KMS-11 (cell line): ENCODE results near the gene SRSF4.

Experiments
- H2AFZ ChIP-seq: fragments of 200-600 bp; sonication (generic); 2 replicates; pipeline ENCODE4 v1.6.1; 2016; ENCODE audit warnings: antibody characterized with exemption, mixed run types, low read depth
- H3K27ac ChIP-seq: fragments of 200-600 bp; sonication (generic); 2 replicates; pipeline ENCODE4 v1.6.1; 2016; ENCODE audit warnings: mild to moderate bottlenecking, mixed run types
- H3K27me3 ChIP-seq: fragments of 200-600 bp; sonication (generic); 2 replicates; pipeline ENCODE4 v1.6.1; 2017; ENCODE audit warnings: mild to moderate bottlenecking, low read depth, mixed run types, moderate library complexity; ENCODE audit not compliant: insufficient read depth
- H3K36me3 ChIP-seq: fragments of 200-600 bp; sonication (generic); 2 replicates; pipeline ENCODE4 v1.6.1; 2017; ENCODE audit warnings: mild to moderate bottlenecking, mixed run types; ENCODE audit not compliant: insufficient read depth
- H3K4me1 ChIP-seq: fragments of 200-600 bp; sonication (generic); 2 replicates; pipeline ENCODE4 v1.6.1; 2016; ENCODE audit warnings: mild to moderate bottlenecking, low read depth, mixed run types; ENCODE audit not compliant: poor library complexity, severe bottlenecking
- H3K4me2 ChIP-seq: fragments of 200-600 bp; sonication (generic); 2 replicates; pipeline ENCODE4 v1.7.0; 2016; ENCODE audit warnings: mild to moderate bottlenecking, mixed run types
- H3K4me3 ChIP-seq: fragments of 200-600 bp; sonication (generic); IDR thresholded peaks from 2 replicates; pipeline ENCODE4 v1.6.1; 2017; ENCODE audit warnings: low read depth, low read length, mixed read lengths; ENCODE audit not compliant: insufficient read depth
- H3K79me2 ChIP-seq: fragments of 200-600 bp; sonication (generic); 2 replicates; pipeline ENCODE4 v1.6.1; 2016; ENCODE audit warnings: low read depth, mixed run types; ENCODE audit not compliant: insufficient read depth
- H3K9ac ChIP-seq: fragments of 200-600 bp; sonication (generic); 2 replicates; pipeline ENCODE4 v1.6.1; 2016; ENCODE audit warnings: mild to moderate bottlenecking, mixed run types
- H4K20me1 ChIP-seq: fragments of 200-600 bp; sonication (generic); 2 replicates; pipeline ENCODE4 v1.6.1; 2016; ENCODE audit warnings: mild to moderate bottlenecking, mixed run types; ENCODE audit not compliant: insufficient read depth
- TF ChIP-seq, protein P1 (sequence below): fragments of 200-600 bp; sonication (generic); conservative IDR thresholded peaks from 2 replicates; pipeline ENCODE4 v1.6.1; 2017; ENCODE audit warnings: low read depth, mild to moderate bottlenecking, antibody characterized with exemption, low read length, moderate library complexity, mixed read lengths

The SRSF4 gene

DNA sequence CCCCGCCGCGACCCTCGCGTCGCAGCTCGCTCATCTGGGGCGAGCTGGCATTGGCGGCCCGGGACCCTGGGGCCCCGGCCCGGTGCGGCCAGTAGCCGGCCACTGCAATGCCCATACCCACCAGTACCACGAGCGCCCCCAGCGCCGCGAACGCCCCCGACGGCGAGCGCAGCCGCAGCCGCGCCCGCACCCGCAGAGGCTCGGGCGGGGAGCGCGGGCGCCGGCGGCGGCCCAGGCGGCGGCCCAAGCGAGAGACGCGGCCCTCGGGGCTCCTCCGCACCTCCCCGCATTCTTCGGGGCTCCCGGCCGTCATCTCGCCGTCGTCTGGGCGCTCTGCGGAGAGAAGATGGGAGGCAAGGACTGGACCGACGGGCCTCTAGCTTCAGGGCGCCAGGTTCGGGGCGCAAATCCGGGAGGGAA is 60.2 kb downstream of the SRSF4 start:
- Histone ChIP-seq H3K27ac (no peak overlapping the region), H3K36me3 (peaks cover 3% of the 10 kb centered on the region; the same call in 1 of the 2 replicates), H2AFZ (no peak overlapping the region), H3K4me3 (no peak overlapping the region), H3K4me2 (no peak overlapping the region), H3K4me1 (no peaks in the 10 kb centered on the region), H3K9ac (no peak overlapping the region), H3K79me2 (no peaks in the 10 kb centered on the region), H3K27me3 (no peaks in the 10 kb centered on the region), H4K20me1 (no peaks in the 10 kb centered on the region)
- TF ChIP-seq, protein P1, sequence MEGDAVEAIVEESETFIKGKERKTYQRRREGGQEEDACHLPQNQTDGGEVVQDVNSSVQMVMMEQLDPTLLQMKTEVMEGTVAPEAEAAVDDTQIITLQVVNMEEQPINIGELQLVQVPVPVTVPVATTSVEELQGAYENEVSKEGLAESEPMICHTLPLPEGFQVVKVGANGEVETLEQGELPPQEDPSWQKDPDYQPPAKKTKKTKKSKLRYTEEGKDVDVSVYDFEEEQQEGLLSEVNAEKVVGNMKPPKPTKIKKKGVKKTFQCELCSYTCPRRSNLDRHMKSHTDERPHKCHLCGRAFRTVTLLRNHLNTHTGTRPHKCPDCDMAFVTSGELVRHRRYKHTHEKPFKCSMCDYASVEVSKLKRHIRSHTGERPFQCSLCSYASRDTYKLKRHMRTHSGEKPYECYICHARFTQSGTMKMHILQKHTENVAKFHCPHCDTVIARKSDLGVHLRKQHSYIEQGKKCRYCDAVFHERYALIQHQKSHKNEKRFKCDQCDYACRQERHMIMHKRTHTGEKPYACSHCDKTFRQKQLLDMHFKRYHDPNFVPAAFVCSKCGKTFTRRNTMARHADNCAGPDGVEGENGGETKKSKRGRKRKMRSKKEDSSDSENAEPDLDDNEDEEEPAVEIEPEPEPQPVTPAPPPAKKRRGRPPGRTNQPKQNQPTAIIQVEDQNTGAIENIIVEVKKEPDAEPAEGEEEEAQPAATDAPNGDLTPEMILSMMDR = no peak

DNA sequence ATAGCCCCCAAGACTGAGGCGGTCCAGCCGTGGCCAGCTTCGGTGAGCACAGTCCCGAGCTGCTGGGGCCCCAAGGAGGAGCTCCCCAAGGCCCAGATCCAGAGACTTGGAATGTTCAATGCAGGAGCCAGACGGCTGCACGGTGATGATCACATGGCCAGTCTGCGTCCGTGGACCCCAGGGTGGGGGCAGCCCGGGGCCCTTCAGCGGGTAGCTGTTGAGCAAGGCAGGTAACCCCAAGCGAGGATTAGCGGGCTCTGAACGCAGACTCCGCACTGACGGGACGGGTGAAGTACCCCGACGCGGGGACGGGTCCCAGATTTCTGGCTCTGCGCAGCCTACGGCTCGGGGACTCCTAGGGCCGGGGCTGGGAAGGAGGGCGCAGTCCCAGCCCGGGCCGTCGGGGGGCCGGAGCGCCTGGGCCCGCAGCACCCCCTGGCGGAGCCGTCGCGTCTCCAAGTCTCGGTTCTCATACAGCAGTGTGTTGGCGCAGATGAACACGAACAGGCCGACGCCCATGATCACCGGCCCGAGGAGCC is 60.7 kb downstream of the SRSF4 start:
- H3K4me1 ChIP-seq = no peaks in the 10 kb centered on the region
- no peak overlapping the region for H3K27ac ChIP-seq
- H3K36me3 ChIP-seq = peaks cover 3% of the 10 kb centered on the region; the same call in 1 of the 2 replicates
- TF ChIP-seq, protein P1 = no peak
- H2AFZ ChIP-seq = no peak overlapping the region
- H3K27me3 ChIP-seq = no peaks in the 10 kb centered on the region
- H3K79me2 ChIP-seq = no peaks in the 10 kb centered on the region
- no peak overlapping the region for H3K4me3 ChIP-seq
- no peaks in the 10 kb centered on the region for H4K20me1 ChIP-seq
- no peak overlapping the region for H3K9ac ChIP-seq
- no peak overlapping the region for H3K4me2 ChIP-seq

DNA sequence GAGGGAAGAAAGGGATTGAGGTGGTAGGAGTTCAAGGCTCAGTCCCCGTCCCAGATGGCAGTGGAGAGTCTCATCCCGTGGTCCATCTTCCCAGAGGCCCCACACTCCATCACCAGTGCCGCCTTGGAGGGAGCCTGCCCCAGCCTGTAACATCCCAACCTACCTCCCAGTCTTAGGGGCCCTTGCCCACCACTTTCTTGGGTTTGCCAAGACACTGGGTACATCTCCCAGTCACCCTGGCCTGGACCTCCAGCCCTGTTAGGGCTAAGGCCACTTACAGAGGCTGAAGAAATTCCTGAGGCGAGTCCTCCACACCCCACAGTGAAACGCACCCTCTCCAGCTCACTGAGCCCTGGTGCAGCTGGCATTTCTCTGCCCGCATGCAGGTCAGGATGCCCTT is 61.3 kb downstream of the SRSF4 start:
- no peak overlapping the region for H3K9ac ChIP-seq
- H3K4me3 ChIP-seq = no peak overlapping the region
- H2AFZ ChIP-seq = no peak overlapping the region
- no peak overlapping the region for H3K4me2 ChIP-seq
- TF ChIP-seq, protein P1 = no peak
- H3K27ac ChIP-seq = no peak overlapping the region
- no peaks in the 10 kb centered on the region for H3K4me1 ChIP-seq
- H4K20me1 ChIP-seq = no peaks in the 10 kb centered on the region
- no peaks in the 10 kb centered on the region for H3K27me3 ChIP-seq
- peaks cover 3% of the 10 kb centered on the region; the same call in 1 of the 2 replicates for H3K36me3 ChIP-seq
- H3K79me2 ChIP-seq = no peaks in the 10 kb centered on the region

DNA sequence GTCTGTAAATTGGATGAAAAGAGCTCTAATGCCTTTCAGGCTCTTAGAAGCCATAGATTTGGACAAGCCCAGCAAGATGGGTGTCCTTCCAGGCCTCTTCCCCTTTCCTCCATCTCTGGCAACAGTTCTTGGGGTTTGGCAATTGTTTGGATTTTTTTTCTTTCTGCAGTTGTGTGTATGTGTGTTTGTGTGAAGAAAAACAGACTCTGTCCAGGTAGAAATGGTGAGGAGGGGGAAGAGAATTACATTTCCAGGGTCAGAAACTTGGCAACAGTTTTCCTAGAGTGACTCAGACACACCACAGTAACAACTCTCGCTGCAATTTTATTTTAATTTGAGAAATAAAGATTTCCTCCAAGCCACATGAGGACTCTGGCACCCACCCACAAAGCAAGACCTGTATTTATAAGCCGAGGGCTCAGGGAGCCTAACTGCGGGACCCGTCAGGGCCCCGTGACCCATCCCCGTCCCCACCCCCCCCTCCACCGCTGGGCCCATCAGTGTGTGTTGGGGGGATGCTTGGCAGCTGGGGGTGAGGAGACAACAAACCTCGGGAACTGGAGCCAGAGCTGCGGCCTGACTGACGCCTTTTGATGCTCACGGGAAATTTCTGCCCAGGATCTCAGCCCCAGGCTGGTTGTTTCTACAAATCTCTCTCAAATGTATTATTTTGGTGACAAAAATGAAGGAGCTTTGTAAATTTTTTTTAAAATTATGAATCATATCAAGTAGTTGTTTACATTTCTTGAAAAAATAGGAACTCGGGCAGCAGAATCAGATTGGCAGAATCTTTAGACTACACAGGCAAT is 62.4 kb downstream of the SRSF4 start:
- H3K27ac ChIP-seq = no peak overlapping the region
- no peaks in the 10 kb centered on the region for H4K20me1 ChIP-seq
- TF ChIP-seq, protein P1 = no peak
- no peak overlapping the region for H3K4me2 ChIP-seq
- H3K27me3 ChIP-seq = no peaks in the 10 kb centered on the region
- H3K4me1 ChIP-seq = no peaks in the 10 kb centered on the region
- no peak overlapping the region for H3K4me3 ChIP-seq
- H3K9ac ChIP-seq = no peak overlapping the region
- no peaks in the 10 kb centered on the region for H3K79me2 ChIP-seq
- no peak overlapping the region for H2AFZ ChIP-seq
- peaks cover 3% of the 10 kb centered on the region; the same call in 1 of the 2 replicates for H3K36me3 ChIP-seq
